ENCODE results near the gene CDH18. TPM values are rescaled to one million over a fixed set of nuclear protein-coding genes. Genes with fewer than 3 reads are reported as not detected.

The CDH18 gene
- total and polyA plus RNA-seq, 2 donors (not counting 3 experiments of a cell fraction or from before 2014, with no cell fraction given) = 0.06 TPM; not detected in 1

- Histone ChIP-seq H3K4me1 (ENCODE audit: control insufficient read depth, extremely low read depth, insufficient read depth, low read length) (no peaks in the 10 kb centered on the region), H3K27ac (ENCODE audit: insufficient read depth, low read depth, low read length) (no peak overlapping the region), H3K27me3 (ENCODE audit: control insufficient read depth in 2 of 2, insufficient read depth in 2 of 2, low read length in 2 of 2) (no peaks in the 10 kb centered on the region), H3K4me2 (ENCODE audit: insufficient read depth, low read length) (no peak overlapping the region), H3K9me3 (replicated peaks; ENCODE audit: control insufficient read depth, insufficient read depth, low read length) (no peaks in the 10 kb centered on the region), H3K9me1 (replicated peaks; ENCODE audit: control insufficient read depth, extremely low read depth, insufficient read depth, low read length) (no peaks in the 10 kb centered on the region), H3K4me3 (replicated peaks in 1 of 3; ENCODE audit: insufficient read depth in 1 of 3, low read depth in 1 of 3, low read length in 3 of 3) (no peak overlapping the region), H4K20me1 (replicated peaks; ENCODE audit: control insufficient read depth, extremely low read depth, insufficient read depth, low read length) (no peaks in the 10 kb centered on the region), H2AFZ (ENCODE audit: low read depth, low read length) (no peak overlapping the region), H3K79me2 (ENCODE audit: control insufficient read depth, insufficient read depth, low read length) (no peaks in the 10 kb centered on the region), H3K36me3 (ENCODE audit: control insufficient read depth in 2 of 2, extremely low read depth in 1 of 2, insufficient read depth in 2 of 2, low read length in 2 of 2) (no peaks in the 10 kb centered on the region), H3K9ac (replicated peaks; ENCODE audit: extremely low read depth, insufficient read depth, low read length) (no peak overlapping the region)
- no TSS peak for BruUV-seq (replicated peaks)
- TF ChIP-seq MYC (IDR thresholded peaks at IDR 0.05; ENCODE audit: low read depth, low read length) (no peak), EZH2 (IDR thresholded peaks at IDR 0.05; ENCODE audit: borderline replicate concordance, low read depth, low read length, severe bottlenecking) (no peak), POLR2AphosphoS5 (IDR thresholded peaks at IDR 0.05; ENCODE audit: insufficient read depth, low read depth, low read length) (no peak), MAX (IDR thresholded peaks at IDR 0.05; ENCODE audit: insufficient read depth, insufficient read length) (no peak), GATA2 (IDR thresholded peaks at IDR 0.05; ENCODE audit: insufficient read depth, insufficient read length, low read depth, low read length) (no peak), POLR2A (IDR thresholded peaks at IDR 0.05; ENCODE audit: low read depth, low read length) (no peak), CTCF (IDR thresholded peaks at IDR 0.05; ENCODE audit: extremely low read depth in 1 of 2, insufficient read depth in 1 of 2, low read depth in 1 of 2, low read length in 2 of 2) (no peak), FOS (IDR thresholded peaks at IDR 0.05; ENCODE audit: borderline replicate concordance, insufficient read depth, low read length) (no peak), JUN (IDR thresholded peaks at IDR 0.05; ENCODE audit: borderline replicate concordance, insufficient read depth, insufficient read length, low read depth) (no peak)
- ChIA-PET POLR2A (no interaction called here), CTCF (no interaction called here)
- DNase-seq (ENCODE audit: low read depth, low spot score) (no peak), FAIRE-seq (no peak)
- dilution Hi-C loops (cut with MboI; ENCODE audit: extremely low pct_ligation_motif_present, low sequenced_read_pairs) (no loop called here), intact Hi-C loops (cut with micrococcal nuclease) (no loop called here)
Observed at GRCh38 chr5:19584131-19584530, 403.9 kb downstream of the CDH18 start.

Data from endothelial cell of umbilical vein (primary cell).